Stimulated activated CD4-positive, alpha-beta T cell treated with anti-CD3 and anti-CD28 coated beads, Interleukin-4, amount 100 ng/mL, for 4 hours (primary cell): Measurements from ENCODE around the gene RADIL.

Experiments
- DNase-seq, 2 experiments: peaks; one replicate each; pipeline ENCODE4 v3.0.0-alpha.2; 2020

Gene RADIL

GRCh38 chr7:4789194-4790077, 94.1 kb downstream of the RADIL start:
- no peak for DNase-seq

GRCh38 chr7:4788627-4789189, 94.8 kb downstream of the RADIL start:
- no peak for DNase-seq

DNA sequence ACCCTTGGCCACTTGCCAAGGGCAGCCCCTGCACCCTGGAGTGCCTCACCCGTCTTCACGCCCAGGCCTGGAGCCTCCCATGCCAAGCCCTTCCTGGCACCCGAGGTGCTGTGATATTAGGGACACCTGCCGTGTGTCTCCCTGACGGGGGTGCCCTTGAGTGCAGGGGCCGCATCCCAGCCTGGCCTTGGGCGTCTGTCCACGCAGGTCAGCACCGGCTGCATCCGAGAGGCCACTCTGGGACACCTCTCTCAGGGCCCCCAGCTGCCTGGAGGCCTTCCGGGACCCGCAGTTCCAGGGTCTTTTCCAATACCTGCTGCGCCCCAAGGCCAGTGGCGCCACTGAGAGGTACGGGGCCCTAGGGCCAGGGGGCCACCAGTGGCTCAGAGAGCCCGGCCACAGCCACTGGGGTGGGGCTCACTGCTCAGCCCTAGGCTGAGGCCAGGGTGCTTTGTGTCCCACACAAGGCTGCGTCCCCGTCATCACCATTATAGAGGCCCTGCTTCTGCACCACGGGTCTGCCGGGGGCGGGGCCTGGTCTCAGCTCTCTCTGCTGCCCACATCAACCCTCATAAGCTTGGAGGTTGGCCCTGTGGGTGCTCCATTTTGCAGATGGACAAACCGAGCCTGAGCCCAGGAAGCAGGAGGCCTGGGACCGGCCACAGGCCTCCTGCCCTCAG, 95.4 kb downstream of the RADIL start:
- DNase-seq, result no peak

DNA sequence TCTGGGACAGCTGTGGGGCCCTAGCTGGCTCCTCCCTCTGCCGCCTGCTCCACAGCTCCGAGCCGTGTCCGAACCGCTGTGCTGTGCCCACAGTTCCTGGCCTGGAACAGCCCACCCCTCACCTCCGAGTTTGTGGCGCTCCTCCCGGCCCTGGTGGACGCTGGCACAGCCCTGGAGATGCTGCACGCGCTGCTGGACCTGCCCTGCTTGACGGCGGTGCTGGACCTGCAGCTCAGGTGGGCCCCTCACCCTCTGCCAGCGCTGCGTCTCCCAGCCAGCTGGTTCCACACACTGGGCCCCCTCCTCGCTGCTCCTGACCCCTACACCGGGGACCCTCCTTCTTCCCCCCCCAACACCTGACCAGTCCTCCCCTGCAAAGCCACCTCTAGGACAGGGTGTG, 96.0 kb downstream of the RADIL start:
- no peak for DNase-seq

- DNase-seq, result no peak
Observed at GRCh38 chr7:4786015-4786414, 97.5 kb downstream of the RADIL start.

DNA sequence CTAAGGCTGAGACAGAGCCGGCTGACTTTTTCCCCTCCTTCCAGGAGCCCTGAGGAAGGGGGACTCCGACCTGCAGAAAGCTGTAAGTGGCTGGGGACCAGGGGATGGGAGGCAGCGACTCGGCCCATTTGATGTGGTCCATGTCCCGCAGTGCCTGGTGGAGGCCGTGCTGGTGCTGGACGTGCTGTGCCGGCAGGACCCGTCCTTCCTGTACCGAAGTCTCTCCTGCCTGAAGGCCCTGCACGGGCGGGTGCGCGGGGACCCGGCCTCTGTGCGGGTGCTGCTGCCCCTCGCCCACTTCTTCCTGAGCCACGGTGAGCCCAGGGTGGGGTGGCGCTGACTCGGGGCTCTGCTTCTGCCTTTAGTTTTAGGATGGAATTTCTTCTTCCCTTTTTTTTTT, 98.1 kb downstream of the RADIL start:
- DNase-seq, result no peak

DNA sequence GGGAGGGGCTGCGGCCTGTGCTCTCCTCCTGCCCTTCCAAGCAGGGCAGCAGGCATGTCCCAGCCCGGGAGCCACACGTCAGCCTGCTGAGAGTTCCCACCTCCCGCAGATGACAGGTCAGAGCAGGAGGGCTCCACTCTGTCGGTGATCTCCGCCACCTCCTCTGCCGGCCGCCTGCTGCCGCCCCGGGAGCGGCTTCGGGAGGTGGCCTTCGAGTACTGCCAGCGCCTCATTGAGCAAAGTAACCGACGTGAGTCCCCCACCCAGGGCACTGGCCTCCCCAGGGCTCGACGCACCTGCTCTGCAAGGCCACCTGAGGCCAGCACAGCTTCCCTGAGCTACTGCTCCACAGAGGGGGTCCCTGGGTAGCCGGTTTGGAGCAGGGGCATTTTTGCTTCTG, 98.7 kb downstream of the RADIL start:
- no peak for DNase-seq

DNA sequence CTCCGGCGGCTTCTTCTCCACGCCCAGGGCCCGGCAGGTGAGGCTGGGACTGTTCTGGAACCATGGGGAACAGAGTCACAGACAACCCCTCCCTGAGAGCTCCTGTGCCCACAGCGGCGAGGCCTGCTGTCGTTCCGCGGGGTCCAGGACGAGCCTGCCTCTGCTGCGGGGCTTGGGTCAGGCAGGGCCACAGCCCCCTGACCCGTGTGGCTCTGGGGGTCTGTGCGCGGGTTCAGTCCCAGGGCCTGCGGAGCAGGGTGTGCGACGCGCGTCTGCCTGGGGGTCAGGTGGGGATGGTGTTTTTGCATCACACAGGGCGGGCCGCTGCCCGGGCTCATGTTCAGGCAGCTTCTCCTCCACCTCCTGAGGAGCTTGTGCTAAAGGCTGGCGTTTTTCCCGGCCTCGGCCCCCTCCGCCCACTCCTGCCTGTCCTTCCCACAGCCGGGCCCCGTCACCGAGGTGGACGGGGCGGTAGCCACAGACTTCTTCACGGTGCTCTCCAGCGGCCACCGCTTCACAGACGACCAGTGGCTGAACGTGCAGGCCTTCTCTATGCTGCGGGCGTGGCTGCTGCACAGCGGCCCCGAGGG, 99.7 kb downstream of the RADIL start:
- DNase-seq, result no peak

- DNase-seq, result no peak
Observed at GRCh38 chr7:4783292-4783652, 100.2 kb downstream of the RADIL start.

DNA sequence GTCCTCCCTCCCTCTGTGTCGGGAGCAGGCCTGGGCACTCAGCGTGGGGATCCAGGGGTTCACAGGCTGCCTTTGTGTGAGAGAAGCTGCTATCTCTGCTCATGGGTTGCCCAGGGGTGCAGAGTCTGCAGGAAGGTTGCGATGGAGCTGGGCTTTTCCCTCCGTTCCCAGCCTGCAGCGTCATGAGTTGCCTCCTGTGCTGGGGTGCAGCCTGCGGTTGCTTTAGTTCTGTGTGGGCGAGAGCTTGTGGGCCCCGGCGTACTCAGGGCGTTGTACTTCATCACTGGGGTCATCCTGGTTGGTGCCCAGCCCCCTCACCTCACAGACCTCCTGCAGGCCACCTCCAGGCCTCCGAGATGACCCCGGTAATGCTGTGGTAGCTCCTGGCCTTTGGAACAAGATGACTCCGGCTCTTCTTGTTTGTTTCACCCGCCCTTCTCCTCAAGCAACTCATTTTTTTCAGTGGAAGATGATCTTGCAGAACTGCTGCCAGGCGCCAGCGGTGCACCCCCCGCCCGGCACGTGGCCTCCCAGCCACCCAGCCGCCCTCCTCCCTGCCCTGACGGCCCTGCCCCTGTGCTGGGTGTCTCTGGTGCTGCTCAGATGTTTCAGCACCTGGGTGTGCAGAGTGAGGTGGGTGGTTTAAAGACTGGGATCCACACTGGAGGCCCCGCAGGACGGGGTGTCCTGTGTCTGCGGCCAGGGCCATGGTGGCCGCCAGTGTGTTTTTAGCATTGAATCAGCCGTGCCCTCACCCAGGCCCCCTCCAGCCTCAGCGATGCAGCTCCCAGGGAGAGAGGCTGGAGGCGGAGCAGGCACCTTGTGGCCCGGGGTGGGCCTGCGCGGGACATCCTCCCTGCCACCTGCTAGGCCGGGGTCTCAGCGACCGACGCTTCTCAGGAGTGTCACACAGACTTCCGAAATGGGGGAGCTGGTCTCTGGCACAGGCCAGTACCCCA, 100.9 kb downstream of the RADIL start:
- no peak for DNase-seq

DNA sequence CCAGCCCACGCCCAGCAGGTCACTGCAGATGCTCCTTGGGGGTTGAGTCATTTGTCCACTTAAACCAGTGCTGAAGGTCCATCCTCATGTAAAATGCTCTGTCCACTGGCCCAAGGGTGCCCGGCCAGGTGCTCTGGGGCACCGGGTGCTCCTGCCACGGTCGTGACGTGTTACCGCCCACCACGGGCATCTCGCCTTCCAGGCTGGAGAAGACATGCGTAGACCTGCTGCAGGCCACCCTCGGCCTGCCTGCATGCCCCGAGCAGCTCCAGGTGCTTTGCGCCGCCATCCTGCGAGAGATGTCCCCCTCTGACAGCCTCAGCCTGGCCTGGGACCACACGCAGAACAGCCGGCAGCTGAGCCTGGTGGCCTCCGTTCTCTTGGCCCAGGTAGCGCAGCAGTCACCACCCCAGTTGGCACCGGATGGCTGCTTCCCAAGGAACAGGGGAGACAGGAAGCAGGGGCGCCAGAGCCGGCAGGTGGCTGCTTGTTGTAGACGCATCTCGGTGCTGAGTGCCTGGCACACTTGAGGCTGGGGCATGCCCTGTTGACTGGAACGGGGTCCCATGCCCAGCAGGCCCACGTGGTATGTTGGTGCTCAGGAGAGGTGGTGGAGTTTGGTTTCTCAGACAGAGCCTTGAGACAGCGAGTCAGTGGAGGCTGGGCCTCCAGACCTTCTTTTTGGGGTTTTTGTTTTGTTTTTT, 102.0 kb downstream of the RADIL start:
- no peak for DNase-seq

- no peak for DNase-seq
Observed at GRCh38 chr7:4779118-4779517, 104.4 kb downstream of the RADIL start.

DNA sequence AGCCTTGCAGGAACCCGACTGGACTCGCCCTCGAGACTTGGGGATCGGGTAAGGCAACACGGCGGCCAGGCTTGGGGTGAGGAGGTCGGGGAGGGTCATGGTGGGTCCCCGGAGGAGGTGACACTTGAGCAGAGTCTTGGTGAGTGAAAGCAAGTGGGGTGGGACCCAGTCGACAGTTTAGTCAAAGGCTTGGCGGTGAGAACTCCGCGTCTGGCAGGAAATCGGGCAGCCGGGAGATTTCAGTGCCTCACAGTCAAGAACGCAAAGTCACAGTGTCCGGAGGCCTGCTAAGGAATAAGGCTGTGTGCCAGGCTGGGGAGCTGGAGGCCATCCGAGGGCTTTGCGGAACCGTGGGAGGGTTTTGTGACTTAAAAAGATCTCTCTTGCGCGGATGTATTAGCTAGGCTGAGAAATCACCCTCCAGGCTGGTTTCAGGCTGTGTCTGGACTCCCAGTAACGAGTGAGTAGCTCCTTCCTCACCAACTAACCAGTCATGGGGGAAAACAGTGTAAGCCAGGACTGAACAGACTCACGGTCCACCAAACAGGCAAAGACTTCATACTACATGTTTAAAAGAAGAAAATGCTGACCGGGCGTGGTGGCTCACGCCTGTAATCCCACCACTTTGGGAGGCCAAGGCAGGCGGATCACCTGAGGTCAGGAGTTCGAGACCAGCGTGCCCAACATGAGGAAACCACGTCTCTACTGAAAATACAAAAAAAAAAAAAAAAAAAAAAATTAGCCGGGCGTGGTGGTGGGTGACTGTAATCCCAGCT, 107.5 kb downstream of the RADIL start:
- DNase-seq, result peak; percentile 26 to 41

DNA sequence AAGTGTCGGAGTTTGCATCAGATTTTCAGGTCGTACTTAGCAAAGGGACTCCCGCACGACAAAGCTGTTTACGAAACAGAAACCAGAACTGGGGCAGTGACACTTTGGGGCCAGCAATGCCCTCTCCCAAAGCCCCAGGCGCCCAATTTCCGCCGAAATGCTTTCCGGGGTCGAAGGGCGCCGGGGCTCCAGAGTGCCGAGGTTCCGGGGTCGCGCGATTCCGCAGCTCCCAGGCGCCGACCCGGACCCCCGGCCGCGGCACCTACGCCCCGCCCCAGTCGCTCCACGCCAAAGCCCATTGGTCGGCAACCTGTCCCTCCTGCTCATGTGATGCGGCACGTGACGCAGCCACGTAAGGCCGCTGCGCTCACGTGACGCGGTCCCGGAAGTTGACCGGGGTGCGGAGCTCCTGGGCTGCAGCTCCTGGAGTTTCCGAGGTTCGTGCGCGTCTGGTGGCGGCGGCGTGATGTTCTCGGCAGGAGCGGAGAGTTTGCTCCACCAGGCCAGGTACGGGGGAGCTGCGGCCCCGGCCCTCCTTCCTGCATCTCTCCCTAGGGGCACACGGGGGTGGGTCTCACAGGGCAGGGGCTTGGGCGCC, 108.2 kb downstream of the RADIL start, which contains the start of gene AP5Z1:
Gene AP5Z1, plus strand, starts transcription at position 374 of the 598 bp plus-strand sequence. Its CDS starts 93 bp downstream, at position 467.
- DNase-seq, result peak; percentile 93

DNA sequence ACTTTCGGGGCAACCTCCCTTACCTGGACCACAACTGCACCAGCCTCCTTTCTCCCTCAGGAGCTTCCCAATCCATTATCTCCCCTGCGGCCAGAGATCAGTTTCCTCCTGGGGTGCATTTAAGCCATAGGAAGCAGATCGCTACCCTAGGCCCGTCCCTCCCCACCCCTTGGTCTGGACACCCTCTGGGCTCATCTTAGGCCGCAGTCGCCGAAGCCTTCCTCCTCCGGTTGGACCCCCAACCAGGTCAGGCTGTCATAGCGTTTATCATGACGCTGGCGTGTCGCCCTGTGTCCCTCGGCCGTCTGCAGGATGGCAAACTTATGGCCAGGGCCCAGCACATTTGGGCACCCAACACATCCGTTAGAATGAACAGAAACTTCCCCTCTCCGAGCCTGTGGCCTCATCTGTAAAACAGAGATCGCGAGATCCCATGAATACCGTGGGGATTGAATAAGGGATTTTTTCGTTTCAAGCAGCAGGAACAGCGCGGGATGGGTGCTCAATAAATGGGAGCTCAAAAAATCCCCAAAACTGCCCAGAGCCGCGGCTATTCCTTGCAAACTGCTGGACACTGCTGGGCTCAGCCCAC, 108.8 kb downstream of the RADIL start:
- no peak for DNase-seq

- no peak for DNase-seq
Observed at GRCh38 chr7:4774007-4774406, 109.5 kb downstream of the RADIL start.

DNA sequence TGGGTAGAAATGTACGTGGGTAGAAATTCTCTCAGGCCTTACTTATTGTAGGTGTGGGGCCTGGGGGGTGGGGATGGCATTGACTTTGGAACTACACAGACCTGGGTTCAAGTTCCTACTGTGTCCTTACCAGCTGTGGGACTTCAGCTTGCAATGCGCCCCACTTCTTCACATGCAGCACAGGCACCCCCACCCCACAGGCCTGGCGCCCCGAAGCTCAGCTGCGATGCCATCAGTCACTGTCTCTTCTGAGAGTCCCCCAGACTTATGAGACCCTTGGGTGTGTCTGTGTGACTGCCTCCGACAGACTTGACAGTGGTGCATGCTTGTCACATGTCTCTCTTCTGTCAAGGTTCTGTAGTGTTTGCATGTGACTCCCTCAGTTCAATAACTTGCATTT, 111.2 kb downstream of the RADIL start:
- no peak for DNase-seq

GRCh38 chr7:4771737-4772136, 111.8 kb downstream of the RADIL start:
- DNase-seq, result no peak

- no peak for DNase-seq
Observed at GRCh38 chr7:4770886-4771285, 112.6 kb downstream of the RADIL start.

- DNase-seq, result no peak
Observed at GRCh38 chr7:4769761-4770160, 113.8 kb downstream of the RADIL start.
